HG02623 (cell line): ENCODE data around the gene ZNF397.

Experiments
- ATAC-seq: cut with Tn5 transposase; IDR thresholded peaks from one replicate; pipeline ENCODE4 v1.9.1; 2021; ENCODE audit warnings: moderate library complexity; ENCODE audit not compliant: unreplicated experiment

ZNF397 gene

DNA sequence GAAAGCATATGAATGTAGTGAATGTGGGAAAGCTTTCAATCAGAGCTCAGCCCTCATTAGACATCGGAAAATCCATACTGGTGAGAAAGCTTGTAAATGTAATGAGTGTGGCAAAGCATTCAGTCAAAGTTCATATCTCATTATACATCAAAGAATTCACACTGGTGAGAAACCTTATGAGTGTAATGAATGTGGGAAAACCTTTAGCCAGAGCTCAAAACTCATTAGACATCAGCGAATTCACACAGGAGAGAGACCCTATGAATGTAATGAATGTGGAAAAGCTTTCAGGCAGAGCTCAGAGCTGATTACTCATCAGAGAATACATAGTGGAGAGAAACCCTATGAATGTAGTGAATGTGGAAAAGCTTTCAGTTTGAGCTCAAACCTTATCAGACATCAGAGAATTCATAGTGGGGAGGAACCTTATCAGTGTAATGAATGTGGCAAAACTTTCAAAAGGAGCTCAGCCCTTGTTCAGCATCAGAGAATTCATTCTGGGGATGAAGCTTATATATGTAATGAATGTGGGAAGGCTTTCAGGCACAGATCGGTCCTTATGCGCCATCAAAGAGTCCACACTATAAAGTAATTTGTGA is 5.0 kb downstream of the ZNF397 start:
- no peak for ATAC-seq

DNA sequence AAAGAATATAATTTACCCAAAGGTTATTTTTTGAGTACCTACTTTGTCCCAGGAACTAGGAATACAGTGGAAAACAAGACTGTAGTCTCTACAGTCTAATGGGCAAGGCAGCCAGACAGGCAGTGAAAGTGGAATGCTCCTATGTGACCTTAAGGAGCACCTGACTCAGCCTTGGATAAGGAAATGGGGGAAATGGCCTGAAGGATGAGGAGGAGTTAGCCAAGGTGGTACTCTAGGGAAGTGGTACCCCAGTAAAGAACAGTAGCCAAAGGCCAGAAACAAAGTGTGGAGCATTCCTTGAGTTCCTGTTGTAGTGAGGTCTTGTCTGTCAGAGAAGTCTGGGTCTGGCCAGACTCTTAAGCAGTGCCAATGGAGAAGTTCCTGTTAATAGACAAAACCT is 6.0 kb downstream of the ZNF397 start:
- no peak for ATAC-seq

DNA sequence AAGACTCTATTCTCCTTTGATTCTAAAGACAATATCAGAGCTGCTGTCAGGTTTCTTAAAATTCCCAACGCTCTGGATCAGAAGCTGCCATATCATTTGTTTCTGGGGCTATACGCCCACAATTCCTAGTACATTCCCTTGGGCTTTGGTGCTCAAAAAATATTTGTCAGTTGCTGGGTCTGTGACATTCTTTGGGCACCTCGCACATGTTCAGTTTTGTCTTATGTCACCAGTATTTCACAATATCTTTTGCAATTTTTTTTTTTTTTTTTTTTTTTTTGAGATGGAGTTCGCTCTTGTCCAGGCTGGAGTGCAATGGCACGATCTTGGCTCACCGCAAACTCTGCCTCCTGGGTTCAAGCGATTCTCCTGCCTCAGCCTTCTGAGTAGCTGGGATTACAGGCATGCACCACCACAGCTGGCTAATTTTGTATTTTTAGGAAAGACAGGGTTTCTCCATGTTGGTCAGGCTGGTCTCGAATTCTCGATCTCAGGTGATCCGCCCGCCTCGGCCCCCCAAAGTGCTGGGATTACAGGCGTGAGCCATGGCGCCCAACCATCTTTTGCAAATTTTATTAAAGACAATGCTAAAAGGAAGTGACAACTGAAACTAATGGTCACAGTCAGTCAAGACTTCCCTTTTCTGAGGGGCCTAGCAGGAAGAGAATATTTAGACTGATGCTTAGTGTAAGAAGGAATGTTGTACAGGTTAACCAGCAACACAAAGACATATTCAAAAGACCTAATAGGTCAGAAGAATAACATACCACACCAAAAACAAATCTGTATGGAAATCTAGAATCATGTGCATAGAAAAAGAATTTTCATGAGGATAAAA is 6.8 kb downstream of the ZNF397 start:
- ATAC-seq: no peak

DNA sequence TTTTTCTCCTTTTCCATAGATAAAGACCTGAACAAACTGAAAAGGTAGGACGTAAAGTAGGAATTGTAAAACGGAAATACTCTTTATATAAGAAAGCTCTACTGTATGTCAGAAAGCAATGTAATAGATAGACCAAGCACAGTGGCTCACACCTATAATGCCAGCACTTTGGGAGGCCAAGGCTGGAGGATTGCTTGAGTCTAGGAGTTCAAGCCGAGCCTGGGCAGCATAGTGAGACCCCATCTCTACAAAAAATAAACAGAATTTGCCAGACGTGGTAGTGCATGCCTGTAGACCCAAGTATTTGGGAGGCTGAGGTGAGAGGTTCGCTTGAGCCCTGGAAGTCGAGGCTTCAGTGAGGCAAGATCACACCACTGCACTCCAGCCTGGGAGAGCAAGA is 7.6 kb downstream of the ZNF397 start:
- ATAC-seq: no peak

DNA sequence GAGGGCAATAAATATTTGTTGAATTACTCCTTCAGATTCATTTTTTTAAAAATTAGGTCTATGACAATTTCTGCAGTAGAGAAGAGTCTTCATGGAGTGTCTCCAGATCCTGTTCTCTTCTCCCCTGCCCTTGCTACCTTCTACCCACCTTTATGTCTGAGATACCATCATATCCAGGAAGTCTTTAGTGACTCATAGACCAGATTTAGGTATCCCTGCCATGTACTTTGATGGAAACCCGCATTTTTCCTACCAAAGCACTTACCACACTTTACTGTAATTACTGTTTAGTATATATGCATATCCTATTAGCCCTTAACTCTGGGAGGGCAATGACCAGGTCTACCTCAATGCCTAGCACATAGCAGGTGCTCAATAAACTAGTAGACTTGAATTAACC is 11.6 kb downstream of the ZNF397 start:
- ATAC-seq: no peak

DNA sequence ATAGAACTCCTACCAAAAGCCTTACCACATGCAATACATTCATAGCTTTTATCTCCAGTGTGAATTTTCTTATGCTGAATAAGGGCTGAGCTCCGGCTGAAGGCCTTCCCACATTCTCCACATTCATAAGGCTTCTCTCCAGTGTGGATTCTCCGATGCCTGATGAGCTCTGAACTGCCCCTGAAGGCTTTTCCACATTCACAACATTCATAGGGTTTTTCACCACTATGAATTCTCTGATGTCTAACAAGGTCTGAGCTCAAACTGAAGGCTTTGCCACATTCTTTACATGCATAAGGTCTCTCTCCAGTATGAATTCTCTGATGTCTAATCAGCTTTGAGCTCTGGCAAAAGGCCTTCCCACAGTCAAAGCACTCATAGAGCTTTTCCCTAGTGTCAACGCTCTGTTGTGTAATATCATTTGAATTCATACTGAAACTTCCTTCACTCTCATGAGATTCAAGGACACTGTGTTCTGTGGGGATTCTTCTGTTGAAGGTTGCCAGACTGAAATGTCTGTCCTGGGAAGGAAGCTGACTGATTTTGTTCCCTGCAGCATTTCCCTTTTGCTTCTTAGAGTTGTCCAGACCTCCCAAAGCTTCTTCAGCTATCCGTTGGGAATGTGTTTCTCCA is 12.9 kb downstream of the ZNF397 start:
- no peak for ATAC-seq

DNA sequence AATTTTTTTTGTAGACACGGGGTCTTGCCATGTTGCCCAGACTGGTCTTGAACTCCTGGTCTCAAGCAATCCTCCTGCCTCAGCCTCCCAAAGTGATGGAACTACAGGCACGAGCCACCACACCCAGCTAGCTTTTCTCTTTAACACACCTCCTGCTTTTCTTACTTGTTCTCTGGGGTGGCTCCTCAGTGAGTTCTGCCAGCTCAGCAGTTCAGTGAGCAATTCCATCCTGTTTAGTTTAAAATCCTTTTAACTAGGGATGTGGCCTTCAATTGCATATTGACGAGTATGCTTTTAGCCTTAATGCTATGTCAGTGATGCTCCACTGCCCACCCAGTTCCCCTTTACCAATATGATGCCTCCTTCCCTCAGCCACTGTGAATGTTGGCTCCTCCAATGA is 16.1 kb downstream of the ZNF397 start:
- ATAC-seq: no peak

DNA sequence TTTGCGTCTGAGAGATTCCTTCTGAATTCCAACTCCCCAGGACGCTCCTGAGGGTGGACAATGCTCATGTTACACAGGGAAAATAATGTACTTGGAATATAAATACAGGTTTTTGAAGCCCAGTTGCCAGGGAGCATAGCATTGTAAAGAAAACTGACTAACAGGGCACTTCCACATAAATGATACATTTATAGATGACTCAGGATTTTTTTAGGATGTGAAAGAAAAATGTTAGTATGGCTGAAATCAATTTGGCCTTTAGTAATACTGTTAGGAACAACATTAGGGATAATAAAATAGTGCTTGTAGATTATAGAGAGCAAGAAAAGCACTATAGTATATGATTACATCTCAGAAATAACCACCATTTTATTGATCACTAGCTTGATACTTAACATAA is 23.6 kb downstream of the ZNF397 start:
- no peak for ATAC-seq

DNA sequence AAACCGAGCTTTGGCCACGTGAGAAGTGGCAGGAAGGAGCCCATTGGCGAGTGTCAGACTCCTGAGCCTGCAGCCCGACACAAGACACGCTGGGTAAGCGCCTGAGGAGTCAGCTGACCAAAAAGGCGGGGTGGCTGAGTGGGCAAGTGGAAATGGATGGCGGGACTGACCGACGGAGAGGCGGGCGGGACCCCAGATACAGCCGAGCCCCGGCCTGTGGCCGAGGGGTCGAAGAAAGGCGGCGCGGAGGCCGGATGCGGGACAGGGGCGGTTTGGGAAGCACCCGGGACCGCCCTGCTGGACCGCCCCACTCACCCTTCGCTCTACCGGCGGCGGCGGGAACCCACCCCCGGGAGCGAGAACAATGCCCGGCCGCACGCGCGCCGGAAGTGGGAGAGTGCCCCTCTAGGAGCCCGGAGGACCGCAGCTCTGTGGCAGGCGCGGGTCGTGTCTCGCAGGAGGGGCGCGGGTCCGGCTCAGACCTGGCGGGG is 26.4 kb downstream of the ZNF397 start:
- ATAC-seq: peak; percentile 77

DNA sequence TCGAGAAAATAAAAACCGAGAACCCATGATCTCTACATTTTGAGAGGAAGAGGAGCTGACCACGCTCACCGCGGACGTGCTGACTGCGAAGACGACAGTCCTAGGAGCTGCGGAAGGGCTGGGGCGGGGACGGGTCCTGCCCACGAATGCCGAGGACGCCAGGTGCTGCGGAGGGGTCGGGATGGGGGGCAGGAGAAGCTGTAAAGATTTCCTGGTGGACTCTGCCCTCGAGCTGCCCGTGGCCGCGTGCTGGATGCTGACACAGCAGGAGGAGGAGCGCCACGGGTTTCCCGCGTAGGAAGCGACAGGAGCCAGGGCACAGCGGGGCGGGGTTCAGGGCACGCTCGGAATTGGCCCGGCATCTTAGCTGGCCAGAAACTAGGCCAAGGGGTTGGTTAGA is 27.0 kb downstream of the ZNF397 start:
- ATAC-seq: no peak

DNA sequence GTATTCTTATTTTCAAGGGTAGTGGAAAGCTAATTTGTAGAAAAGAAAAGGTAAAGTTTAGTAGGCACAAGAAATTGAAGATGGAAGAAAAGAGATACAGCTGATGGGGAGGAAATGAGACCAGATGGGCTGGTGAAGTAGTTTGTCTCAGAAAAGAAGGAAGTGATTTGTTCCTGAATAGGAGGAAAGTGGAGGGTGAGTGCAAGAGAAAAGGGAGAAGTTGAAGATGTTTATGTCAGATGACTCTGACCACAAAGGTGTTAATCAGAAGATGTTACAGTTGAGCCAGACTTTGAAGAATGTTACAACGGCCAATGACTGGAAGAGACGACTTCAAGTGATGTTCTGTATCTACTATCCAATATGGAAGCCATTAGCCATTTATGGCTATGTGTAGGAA is 28.0 kb downstream of the ZNF397 start:
- ATAC-seq: no peak

DNA sequence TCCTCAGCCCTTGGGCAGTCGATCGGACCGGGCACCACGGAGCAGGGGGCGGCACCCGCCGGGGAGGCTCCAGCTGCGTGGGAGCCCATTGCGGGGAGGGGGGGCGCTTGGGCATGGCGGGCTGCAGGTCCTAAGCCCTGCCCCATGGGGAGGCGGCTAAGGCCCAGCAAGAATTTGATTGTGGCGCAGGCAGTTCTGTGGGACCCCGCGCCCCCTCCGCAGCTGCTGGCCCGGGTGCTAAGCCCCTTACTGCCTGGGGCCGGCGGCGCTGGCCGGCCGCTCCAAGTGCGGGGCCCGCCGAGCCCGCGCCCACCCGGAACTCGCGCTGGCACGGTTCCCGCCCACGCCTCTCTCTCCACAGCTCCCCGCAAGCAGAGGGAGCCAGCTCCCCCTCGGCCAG is 30.8 kb downstream of the ZNF397 start:
- no peak for ATAC-seq

DNA sequence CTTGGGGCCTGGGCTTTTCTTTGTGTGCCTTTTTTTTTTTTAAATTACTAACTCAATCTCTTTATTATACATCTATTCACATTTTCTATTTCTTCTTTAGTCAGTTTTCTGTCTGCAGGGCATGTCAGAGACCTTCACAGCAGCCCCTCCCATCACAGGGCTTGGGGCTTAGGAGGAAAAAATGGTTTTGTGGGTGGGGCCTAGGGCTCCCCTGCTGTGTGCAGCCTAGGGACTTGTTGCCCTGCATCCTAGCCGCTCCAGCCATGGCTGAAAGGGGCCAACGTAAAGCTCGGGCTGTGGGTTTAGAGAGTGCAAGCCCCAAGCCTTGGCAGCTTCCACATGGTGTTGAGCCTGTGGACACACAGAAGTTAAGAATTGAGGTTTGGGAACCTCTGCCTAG is 35.4 kb downstream of the ZNF397 start:
- no peak for ATAC-seq

DNA sequence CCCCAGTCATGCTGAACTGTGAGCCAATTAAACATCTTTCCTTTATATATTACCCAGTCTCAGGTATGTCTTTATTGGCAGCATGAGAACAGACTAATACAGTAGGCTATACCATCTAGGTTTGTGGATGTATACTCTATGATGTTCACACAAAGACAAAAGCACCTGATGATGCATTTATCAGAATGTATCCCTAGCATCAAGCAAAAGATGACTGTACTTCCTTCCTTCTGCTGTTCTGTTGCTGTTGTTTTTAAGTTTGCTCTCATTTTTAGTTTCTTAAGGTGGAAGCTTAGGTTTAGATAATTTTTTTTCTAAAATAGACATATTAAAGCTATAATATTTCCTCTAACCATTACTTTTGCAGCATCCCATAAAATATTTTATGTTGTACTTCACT is 36.8 kb downstream of the ZNF397 start:
- no peak for ATAC-seq

DNA sequence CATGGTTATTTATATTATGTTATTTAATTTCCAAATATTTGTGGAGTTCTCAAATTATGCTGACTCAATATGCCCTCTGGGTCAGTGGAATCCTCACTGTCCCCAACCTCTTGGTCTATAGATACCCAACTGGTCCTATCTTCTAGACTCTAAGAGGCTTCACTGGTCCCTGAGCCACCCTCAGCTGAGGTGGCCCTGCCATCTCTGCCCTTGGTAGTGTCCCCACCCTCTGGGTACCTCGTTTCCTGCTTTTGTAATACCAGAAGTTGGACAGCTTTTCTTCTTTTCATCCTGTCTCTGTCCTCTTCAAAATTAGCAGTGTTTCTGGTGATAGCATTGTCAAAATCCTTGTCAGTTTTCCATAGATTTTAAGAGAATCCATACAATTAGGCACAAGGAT is 37.3 kb downstream of the ZNF397 start:
- ATAC-seq: no peak

DNA sequence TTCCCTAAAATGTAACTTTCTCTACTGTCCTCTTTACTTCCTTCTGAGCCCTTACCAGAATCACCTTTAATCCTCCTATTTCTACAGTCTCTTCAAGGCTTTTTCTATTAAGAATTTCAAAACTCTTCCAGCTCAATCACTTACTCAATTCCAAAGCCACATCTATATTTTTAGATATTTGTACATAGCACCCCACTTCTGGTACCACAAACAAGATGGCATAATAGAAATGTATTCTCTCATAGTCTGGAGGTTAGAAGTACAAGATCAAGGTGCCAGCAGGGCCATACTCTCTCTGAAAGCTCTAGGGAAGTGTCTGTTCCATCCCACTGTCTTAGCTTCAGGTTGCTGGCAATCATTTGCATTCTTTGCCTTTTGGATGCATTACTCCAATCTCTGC is 38.1 kb downstream of the ZNF397 start:
- ATAC-seq: no peak

DNA sequence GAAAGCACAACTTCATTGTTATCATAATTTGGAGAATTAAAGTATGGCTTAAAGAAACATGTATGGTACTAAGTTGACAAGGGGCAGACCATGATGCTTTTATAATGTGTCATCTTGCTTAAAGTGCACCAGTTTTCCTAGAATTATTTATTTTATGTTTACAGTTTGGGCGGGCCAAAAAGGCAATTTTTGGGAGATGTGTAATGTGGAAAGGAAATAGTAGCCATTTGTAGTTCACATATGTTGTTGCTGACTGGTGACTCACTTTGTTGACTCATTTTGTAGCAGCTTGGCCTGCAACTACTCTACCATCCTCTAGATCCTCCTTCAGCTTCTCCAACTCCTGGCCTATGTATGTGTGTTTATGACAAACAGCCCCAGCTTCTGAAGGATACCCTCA is 41.5 kb downstream of the ZNF397 start:
- ATAC-seq: no peak

DNA sequence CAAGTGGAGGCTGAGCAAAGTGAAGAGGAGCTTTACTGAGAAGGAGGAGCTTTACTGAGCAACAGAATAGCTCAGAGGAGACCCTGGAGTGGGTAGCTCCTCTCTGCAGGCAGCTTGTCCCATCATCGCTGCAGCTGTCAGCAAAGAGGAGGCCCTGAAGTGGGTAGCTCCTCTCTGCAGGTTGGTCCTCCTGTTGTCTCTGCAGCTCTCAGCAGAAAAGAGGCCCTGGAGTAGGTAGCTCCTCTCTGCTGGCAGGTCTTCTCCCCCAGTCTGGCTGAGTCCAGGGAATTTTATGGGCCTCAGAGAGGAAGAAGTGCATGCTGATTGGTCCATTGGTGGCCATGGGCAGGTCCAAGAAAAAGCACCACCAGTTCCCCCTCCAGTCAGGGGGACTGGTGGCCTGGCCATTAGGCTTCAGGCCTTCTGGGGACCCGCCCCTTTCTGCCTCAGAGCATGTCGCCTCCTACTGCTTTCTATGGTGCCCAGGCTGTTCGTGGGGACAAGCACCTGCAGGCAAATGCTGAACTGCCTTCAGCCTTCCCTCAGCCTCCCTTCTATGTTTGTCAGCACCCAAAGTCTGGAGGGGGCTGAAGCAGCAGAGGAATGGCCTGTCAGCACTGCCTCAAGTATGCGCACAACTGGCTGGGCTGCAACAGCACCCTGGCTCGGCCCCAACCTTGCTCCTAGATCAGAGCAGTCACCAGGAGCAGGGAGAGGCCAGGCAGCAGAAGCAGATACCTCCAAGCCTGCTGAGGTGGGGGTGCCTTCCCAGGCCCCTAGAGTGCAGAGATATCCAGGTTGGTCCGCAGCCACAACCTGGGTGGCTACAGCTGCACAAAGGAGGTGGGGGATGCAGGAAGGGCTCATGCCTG is 43.3 kb downstream of the ZNF397 start:
- ATAC-seq: no peak

DNA sequence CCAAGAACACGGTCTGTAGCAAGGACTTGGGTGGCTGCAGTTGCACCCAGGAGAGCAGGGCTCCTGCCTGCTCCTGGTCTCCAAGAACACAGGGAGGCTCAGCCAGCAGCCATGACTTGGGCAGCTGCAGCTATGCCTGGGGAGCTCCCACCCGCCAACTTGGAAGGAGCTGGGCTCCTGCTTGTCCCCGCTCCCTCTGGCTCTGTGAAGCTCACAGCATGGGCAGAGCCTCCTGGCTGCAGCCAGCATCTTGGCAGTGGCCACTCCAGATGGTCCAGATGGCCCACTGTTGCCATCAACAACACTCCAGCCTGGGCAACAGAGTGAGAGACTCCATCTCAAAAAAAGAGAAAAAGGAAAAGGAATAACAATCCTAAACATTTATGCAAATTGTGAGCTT is 44.0 kb downstream of the ZNF397 start:
- ATAC-seq: no peak

DNA sequence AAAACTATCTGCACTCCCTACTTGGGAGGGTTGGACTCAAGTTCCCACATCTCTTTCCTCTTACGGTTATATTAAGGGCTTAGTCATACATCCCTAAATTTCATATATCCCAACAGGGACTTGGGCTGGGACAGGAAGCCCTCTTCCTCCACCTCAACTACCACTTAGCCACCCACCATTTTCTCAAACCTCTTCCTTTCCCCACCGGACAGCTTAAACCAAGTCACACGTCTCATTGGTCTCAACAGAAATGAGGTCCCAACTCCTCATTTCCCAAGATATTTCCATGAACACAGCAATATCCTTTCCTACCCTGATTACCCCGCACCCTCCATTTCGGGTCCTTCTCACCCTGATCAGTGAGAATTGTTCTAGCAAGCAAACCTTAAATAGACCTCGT is 48.5 kb downstream of the ZNF397 start:
- ATAC-seq: no peak

DNA sequence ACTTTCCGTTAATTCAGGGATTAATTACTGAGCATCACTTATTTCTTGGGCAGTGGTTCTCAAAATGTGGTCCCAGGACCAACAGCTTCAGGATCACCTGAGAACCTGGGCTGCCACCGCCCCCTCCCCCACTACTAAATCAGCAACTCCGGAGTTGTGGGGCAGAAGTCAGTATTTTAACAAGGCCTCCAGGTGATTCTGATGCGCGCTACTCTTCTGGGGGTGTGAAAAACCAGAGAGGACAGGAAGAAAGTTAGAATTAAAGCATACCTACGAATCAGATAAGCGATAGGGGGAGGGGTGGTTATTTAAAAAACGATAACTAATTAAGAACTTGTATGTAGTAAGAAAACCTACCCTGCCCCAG is 48.9 kb downstream of the ZNF397 start:
- ATAC-seq: peak; percentile 21
